Erythroblast (primary cell): Measurements from ENCODE around the gene DSCAM.

Experiments used
- GATA1 ChIP-seq: IDR thresholded peaks from 2 replicates; pipeline ENCODE4 v1.6.1; 2011; ENCODE audit warnings: low read depth, mild to moderate bottlenecking, control low read depth, low read length, moderate library complexity
- POLR2A ChIP-seq: IDR thresholded peaks from 2 replicates; pipeline ENCODE4 v1.6.1; 2011; ENCODE audit warnings: mild to moderate bottlenecking, low read length

DNA sequence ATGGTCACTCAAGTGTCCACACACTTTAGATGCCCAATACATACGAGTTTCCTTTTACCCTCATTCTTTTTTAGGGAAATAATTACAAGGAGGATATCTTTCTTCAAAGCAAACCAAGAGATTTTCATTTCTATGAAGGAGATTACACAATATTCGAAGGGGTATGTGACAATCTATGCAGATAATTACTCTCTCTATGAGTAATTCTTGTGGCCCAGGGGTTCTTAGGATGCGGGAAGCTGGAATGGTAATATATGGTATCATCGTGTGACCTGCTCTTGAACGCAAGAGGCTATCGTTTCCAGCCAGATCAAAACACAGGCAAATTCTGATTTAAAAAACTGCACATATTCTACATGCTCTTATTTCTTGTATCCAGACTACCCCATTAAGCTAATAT, 14.6 kb downstream of the DSCAM start:
- TF ChIP-seq POLR2A (no peak), GATA1 (no peak)
